Mucosa of stomach (tissue), 1 donor: ENCODE results near the gene PRM3.
"Not testable (repeated sequence)": the region's sequence is repeated elsewhere in the genome, so short reads cannot be mapped to it uniquely, and the experiment has no call there.

Experiments
- H3K27me3 ChIP-seq: one replicate; pipeline ENCODE4 v1.7.0; 2013; ENCODE audit warnings: mild to moderate bottlenecking, low read length; ENCODE audit not compliant: control insufficient read depth, insufficient read depth
- H3K36me3 ChIP-seq: one replicate; pipeline ENCODE4 v1.7.0; 2013; ENCODE audit warnings: low read length; ENCODE audit not compliant: control insufficient read depth, insufficient read depth
- H3K4me1 ChIP-seq: one replicate; pipeline ENCODE4 v1.7.0; 2013; ENCODE audit warnings: mild to moderate bottlenecking, low read length; ENCODE audit not compliant: control insufficient read depth, insufficient read depth
- H3K4me3 ChIP-seq: one replicate; pipeline ENCODE4 v1.7.0; 2013; ENCODE audit warnings: low read length
- H3K9ac ChIP-seq: one replicate; pipeline ENCODE4 v1.7.0; 2013; ENCODE audit warnings: mild to moderate bottlenecking, low read length, moderate library complexity
- H3K9me3 ChIP-seq: one replicate; pipeline ENCODE4 v1.7.0; 2013; ENCODE audit warnings: mild to moderate bottlenecking, low read length, moderate library complexity; ENCODE audit not compliant: control insufficient read depth
- donor health status: Pancreatic carcinoma.

The PRM3 gene

DNA sequence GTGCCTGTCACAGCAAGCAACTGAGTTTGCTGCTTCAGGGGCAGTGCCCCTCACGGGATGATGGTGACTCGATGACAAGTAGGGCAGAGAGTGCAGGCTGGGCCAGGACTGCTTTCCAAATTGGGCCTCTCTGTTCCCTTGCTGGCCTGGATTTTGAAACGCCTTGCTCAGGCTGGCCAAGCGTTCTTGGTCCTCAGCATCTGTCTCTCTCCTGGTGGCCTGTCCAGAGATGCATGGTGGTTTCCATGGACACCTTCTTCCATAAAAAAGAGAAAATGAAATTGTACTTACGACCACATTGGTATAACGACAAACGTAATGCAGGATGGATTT is 27.1 kb upstream of the PRM3 start:
- H3K9ac ChIP-seq, result no peak overlapping the region

DNA sequence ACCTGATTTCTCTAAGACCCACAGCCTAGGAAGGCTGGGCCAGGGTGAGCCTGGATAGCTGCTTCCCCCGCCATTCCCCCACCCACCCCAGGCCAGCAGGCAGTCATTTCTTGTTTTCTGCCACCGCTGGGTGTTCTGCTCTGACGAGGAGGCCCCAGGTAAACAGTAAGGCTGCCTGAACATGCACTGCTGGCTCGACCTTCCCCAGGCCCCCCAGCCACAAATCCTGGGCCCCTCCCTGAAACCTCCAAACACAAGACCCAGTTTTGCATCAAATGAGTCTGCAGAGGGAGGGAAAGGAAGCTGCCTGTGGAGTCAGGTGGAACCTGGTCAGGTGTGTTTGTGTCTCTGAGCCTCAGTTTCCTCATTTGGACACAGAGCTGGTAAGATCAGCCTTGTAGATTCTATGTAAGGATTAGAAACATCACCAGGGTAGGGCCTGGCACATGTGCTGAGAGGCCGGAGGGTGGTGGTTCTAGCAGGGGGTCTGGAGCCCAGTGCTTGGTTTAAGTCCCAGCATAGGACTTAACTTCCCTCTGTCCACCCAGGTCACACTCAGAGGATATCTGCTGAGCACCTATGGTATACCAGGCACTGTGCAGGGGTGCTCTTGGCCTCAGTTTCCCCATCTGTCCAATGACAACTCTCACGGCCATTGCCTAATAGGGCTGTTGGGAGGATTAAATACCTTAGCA is 26.6 kb upstream of the PRM3 start:
- Histone ChIP-seq H3K27me3 (no peaks in the 10 kb centered on the region), H3K36me3 (no peaks in the 10 kb centered on the region), H3K4me3 (no peak overlapping the region), H3K9ac (no peak overlapping the region), H3K4me1 (peaks cover 18% of the 10 kb centered on the region), H3K9me3 (no peaks in the 10 kb centered on the region)

More for the DNA sequence above, 27.1 kb upstream of the PRM3 start:
- no peaks in the 10 kb centered on the region for H3K27me3 ChIP-seq
- H3K9me3 ChIP-seq, result no peaks in the 10 kb centered on the region
- no peak overlapping the region for H3K4me3 ChIP-seq
- H3K4me1 ChIP-seq, result peaks cover 18% of the 10 kb centered on the region
- no peaks in the 10 kb centered on the region for H3K36me3 ChIP-seq

DNA sequence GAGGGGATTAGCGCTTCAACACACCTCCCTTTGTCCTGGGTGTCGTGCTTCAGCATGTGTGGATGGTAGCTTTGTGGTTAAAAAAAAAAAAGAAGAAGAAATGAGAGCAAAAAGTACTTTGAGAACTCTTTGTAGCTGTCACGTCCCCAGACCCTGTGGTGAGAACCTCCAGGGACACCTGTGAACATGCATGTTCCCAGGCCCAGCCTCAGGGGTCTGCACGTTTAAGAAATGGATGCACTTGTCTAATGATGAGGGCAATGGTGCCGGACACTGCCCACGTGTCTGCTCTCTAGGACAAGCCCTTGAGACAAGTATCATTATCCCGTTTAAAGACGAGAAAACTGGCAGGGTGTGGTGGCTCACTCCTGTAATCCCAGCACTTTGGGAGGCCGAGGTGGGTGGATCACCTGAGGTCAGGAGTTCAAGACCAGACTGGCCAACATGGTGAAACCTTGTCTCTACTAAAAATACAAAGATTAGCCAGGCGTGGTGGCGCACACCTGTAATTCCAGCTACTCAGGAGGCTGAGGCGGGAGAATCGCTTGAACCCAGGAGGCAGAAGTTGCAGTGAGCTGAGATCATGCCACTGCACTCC is 25.6 kb upstream of the PRM3 start:
- H3K9ac ChIP-seq, H3K9me3 ChIP-seq, H3K36me3 ChIP-seq, H3K4me3 ChIP-seq, H3K27me3 ChIP-seq: not testable (repeated sequence)
- H3K4me1 ChIP-seq, result peaks cover 18% of the 10 kb centered on the region

DNA sequence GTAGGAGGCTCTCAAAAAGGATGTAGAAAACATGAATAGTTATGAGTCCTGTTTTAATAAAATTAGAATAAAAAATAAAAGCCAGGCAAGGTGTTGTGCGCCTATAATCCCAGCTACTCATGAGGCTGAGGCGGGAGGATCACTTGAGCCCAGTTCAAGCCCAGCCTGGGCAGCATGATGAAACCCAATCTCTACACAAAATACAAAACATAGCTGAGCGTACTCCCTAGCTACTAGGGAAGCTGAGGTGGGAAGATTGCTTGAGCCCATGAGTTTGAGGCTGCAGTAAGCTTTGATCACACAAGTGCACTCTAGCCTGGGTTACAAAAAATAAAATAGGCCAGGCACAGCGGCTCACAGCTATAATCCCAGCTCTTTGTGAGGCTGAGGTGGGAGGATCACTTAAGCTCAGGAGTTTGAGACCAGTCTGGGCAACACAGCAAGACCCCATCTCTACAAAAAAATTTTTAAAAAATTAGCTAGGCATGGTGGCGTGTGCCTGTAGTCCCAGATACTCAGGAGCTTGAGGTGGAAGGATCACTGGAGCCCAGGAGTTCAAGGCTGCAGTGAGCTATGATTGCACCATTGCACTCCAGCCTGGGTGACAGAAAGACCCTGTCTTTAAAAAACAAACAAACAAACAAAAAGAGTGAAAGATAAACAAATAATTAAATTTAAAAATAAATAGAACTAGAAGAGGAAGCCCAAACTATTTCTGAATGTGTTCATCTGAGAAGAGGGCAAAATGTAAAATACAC is 24.9 kb upstream of the PRM3 start:
- Histone ChIP-seq H3K4me1 (peaks cover 13% of the 10 kb centered on the region), H3K9me3 (no peaks in the 10 kb centered on the region), H3K27me3 (no peaks in the 10 kb centered on the region), H3K36me3 (no peaks in the 10 kb centered on the region), H3K4me3 (no peak overlapping the region), H3K9ac (no peak overlapping the region)

DNA sequence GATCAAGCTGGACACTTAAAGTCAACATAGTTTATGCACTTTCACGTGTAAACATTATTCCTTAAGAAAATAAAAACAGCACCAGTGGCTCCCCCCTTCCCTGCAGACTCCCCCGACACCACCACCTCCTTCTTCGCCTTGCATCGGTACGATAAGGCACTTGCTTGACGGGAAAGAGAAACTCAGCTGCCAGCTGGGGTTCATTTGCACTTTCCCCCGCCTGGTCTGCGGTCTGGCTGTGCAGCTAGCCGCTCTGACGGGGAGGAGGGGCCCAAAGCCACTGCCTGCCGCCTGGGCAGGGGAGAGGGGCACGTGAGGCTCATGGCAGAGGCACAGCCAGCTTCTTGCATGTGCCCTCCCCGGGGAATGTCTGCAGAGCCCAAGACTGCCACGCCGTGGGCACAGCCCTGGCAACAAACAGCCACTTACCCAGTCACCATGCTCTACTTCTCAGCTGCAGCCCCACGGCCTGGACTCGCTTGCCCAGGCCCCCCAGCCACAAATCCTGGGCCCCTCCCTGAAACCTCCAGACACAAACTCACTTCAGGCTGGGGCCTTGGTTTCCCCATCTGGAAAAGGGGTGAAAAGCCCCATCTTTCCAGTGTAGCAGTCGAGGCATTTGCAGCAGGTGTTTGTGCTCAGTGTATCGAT is 24.2 kb upstream of the PRM3 start:
- Histone ChIP-seq H3K4me1 (peaks cover 13% of the 10 kb centered on the region), H3K9ac (no peak overlapping the region), H3K27me3 (no peaks in the 10 kb centered on the region), H3K9me3 (no peaks in the 10 kb centered on the region), H3K36me3 (no peaks in the 10 kb centered on the region), H3K4me3 (no peak overlapping the region)

DNA sequence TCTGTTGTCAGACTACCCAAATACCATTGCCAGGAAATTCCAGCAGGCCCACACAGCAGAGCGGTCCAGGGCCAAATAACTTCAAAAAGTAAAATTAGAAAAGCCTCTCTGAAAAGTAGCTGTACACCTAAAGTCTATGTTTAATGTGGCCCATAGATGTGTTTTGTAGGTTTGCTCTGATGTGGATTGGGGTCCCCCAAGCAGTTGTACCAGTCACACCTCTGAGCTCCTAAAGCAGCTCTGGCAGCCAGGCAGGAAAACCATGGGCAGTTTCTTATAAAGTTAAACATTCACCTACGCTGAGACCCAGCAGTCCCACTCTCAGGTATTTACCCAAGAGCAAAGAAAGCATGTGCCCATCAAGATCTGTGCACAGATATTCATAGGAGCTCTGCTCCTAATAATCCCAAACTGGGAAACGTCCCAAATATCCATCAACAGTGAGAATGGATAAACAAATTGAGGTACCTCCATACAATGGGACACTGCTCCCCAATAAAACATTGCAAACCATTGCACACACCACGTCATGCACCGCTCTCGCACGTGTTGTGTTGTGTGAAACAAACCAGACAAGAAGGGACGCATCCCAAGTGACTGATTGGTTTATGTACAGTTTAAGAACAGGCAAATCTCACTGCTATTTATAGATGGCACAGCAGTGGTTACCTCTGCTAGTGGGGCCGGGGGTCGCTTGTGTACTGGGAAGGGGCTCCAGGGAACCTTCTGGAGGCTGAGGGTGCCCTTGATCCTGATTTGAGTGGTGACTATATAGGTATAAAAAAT is 23.5 kb upstream of the PRM3 start:
- no peak overlapping the region for H3K9ac ChIP-seq
- H3K4me1 ChIP-seq, result peaks cover 13% of the 10 kb centered on the region
- H3K4me3 ChIP-seq, result no peak overlapping the region
- H3K27me3 ChIP-seq, result no peaks in the 10 kb centered on the region
- no peaks in the 10 kb centered on the region for H3K9me3 ChIP-seq
- H3K36me3 ChIP-seq, result no peaks in the 10 kb centered on the region

DNA sequence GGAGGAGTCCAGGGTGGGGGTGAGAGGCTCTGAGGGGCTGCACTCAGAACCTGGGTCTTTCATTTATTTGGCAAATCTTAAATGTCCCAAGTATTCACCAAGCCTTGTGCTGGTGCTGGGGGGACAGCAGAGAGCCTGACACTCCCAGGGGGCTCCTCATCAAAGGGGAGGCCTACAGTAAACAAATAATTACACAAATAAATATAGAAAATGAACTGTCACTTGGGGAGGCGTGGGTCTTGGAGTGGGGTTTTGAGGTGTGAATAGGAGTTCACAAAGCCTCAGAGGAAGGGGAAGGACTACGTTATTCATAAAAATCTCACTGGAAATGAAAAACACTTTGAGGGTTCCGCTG is 22.9 kb upstream of the PRM3 start:
- H3K4me1 ChIP-seq, result peaks cover 13% of the 10 kb centered on the region
- H3K9me3 ChIP-seq, result no peaks in the 10 kb centered on the region
- no peak overlapping the region for H3K9ac ChIP-seq

DNA sequence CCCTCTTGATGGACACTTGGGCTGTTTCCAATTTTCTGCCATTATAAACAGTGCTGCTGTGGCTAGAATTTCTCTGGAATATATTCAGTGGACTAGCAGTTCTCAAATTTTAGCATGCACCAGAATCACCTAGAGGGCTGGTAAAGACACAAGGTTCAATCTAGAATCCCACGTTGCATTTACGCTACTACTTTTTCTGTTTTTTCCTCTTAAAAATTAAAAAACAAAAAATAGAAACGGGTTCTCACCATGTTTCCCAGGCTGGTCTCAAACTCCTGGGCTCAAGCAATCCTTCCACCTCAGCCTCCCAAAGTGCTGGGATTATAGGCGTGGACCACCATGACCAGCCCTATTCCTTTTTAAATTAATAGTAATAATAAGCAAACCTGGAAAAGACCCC is 22.2 kb upstream of the PRM3 start:
- Histone ChIP-seq H3K4me3 (no peak overlapping the region), H3K4me1 (peaks cover 13% of the 10 kb centered on the region), H3K9me3 (no peaks in the 10 kb centered on the region), H3K27me3 (no peaks in the 10 kb centered on the region), H3K36me3 (no peaks in the 10 kb centered on the region), H3K9ac (no peak overlapping the region)

More for the DNA sequence above, 22.9 kb upstream of the PRM3 start:
- Histone ChIP-seq H3K36me3 (no peaks in the 10 kb centered on the region), H3K4me3 (no peak overlapping the region), H3K27me3 (no peaks in the 10 kb centered on the region)

DNA sequence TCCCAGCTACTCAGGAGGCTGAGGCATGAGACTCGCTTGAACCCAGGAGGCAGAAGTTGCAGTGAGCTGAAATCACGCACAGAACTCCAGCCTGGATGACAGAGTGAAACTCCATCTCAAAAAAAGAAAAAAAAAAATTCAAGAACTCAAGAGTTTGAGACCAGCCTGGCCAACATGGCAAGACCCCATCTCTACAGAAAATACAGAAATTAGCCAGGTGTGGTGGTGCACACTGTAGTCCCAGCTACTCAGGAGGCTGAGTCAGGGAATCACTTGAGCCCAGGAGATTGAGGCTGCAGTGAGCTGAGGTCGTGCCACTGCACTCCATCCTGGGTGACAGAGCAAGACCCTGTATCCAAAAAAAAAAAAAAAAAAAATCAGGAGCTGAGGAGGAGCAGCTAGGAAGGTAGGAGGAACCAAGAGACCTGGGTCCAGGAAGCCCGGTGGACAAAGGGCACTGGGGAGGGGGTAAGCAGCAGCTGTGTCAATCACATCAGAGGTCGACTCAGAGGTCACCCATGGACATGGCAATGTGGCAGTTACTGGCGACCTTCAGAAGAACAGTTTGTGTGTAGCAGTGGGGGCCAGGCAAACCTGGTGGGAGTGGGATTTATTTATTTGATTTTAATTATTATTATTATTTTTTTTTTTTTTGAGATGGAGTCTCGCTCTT is 18.8 kb upstream of the PRM3 start:
- Histone ChIP-seq H3K36me3 (no peaks in the 10 kb centered on the region), H3K27me3 (no peaks in the 10 kb centered on the region)

DNA sequence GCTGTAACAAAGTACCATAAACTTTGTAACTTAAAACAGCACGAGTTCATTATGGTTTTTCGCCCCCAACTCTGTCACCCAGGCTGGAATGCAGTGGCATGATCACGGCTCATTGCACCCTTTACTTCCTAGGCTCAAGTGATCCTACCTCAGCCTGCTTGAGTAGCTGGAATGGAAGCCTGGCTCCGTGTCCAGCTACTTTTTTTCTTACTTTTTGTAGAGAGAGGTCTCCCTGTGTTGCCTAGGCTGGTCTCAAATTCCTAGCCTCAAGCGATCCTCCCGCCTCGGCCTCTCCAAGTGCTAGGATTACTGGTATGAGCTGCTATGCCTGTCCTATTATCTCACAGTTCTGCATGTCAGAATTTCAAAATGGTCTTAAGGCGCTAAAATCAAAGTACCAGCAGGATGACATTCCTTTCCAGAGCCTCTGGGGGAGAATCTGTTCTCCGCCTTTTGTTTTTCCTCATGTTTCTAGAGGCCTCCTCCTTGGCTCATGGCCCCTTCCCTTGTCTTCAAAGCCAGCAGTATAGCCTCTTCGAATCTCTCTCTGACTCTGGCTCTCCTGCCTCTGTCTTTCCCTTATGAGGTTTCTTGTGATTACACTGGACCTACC is 17.8 kb upstream of the PRM3 start:
- Histone ChIP-seq H3K4me1 (no peaks in the 10 kb centered on the region), H3K9me3 (no peaks in the 10 kb centered on the region), H3K27me3 (no peaks in the 10 kb centered on the region), H3K4me3 (no peak overlapping the region), H3K36me3 (no peaks in the 10 kb centered on the region), H3K9ac (no peak overlapping the region)

More for the DNA sequence above, 18.8 kb upstream of the PRM3 start:
- peaks cover 6% of the 10 kb centered on the region for H3K4me1 ChIP-seq
- no peaks in the 10 kb centered on the region for H3K9me3 ChIP-seq
- no peak overlapping the region for H3K9ac ChIP-seq
- H3K4me3 ChIP-seq, result no peak overlapping the region
